A172 (cell line): ENCODE results near the gene ZFP62. TPM values are rescaled to one million over a fixed set of nuclear protein-coding genes. Genes with fewer than 3 reads are reported as not detected.

Experiments used
- total RNA-seq: library from RNA; depleted of rRNA; stranded (reverse); fragments of >200 nt; shearing (Covaris generic); gene quantifications from 2 replicates; pipeline ENCODE4 v1.2.3, GENCODE V29; 2014; rRNA removed

The ZFP62 gene
- total RNA-seq, 1 experiment from 2014 or later: 38.2 TPM

Other genes starting within 250 kb of the ZFP62 start
- 9.8 and 11.5 TPM in 2 replicates for gene FLT4, start 211.7 kb downstream of the ZFP62 start, total RNA-seq
- gene OR2Y1, start 121.2 kb downstream of the ZFP62 start, total RNA-seq: not detected in 2 replicates
- gene MGAT1, start 58.5 kb downstream of the ZFP62 start, total RNA-seq: 65.4 and 80.7 TPM in 2 replicates
- 0.71 TPM in 1 of 2 replicates, not detected in the other for gene BTNL8, start 37.9 kb upstream of the ZFP62 start, total RNA-seq
- not detected in 2 replicates for gene BTNL3, start 127.6 kb upstream of the ZFP62 start, total RNA-seq
- not detected in 2 replicates for gene BTNL9, start 179.0 kb upstream of the ZFP62 start, total RNA-seq